Measurements from ENCODE around the gene TANC1.

DNA sequence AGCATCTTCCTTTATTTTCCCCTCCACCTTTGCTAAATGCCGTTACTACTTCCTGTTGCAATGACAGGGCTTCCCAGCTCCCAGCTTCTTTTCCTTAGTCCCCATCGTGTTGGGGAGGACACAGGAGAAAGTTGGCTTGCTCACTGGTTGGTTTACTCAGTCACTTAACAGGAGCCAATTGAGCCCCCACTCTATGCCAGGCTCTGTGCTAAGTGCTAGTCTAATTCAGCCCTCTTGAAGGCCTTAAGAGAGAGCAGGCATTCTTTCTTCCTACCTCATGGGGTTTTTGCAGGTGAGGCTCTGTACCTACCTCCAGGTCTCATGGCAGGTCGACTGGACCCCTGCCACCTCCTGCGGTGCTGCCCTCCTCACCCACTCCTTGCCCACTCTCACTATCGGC lies 20.1 kb downstream of the TANC1 start:
- no peak for TF ChIP-seq POLR2A (IDR thresholded peaks at IDR 0.05)
- TF ChIP-seq, protein P1, sequence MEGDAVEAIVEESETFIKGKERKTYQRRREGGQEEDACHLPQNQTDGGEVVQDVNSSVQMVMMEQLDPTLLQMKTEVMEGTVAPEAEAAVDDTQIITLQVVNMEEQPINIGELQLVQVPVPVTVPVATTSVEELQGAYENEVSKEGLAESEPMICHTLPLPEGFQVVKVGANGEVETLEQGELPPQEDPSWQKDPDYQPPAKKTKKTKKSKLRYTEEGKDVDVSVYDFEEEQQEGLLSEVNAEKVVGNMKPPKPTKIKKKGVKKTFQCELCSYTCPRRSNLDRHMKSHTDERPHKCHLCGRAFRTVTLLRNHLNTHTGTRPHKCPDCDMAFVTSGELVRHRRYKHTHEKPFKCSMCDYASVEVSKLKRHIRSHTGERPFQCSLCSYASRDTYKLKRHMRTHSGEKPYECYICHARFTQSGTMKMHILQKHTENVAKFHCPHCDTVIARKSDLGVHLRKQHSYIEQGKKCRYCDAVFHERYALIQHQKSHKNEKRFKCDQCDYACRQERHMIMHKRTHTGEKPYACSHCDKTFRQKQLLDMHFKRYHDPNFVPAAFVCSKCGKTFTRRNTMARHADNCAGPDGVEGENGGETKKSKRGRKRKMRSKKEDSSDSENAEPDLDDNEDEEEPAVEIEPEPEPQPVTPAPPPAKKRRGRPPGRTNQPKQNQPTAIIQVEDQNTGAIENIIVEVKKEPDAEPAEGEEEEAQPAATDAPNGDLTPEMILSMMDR (IDR thresholded peaks at IDR 0.05): no peak
- no peak for TF ChIP-seq POLR2AphosphoS5 (IDR thresholded peaks at IDR 0.05)

Measured in transverse colon (tissue), 4 donors.